DMS 273 (cell line): ENCODE data around the gene MAN1B1.

Source experiments
- DNase-seq: peaks from one replicate; lab custom pipeline; 2025; ENCODE audit not compliant: unreplicated experiment; lab: John Stamatoyannopoulos, UW

The MAN1B1 gene

GRCh38 chr9:137068539-137069507 is 18.0 kb upstream of the MAN1B1 start:
- DNase-seq: no peak

- peak; percentile 59 for DNase-seq
These were observed 17.2 kb upstream of the MAN1B1 start for GRCh38 chr9:137069508-137070091.

- DNase-seq: peak; percentile 95
These were observed 16.4 kb upstream of the MAN1B1 start, which contains the start of gene SAPCD2 for GRCh38 chr9:137070201-137070905. Gene SAPCD2, minus strand, starts transcription at chr9:137070557. Its CDS starts 97 bp downstream, at chr9:137070460.

- DNase-seq: no peak
These were observed 15.9 kb upstream of the MAN1B1 start for GRCh38 chr9:137070906-137071275.

- no peak for DNase-seq
These were observed 15.5 kb upstream of the MAN1B1 start for GRCh38 chr9:137071282-137071681.

GRCh38 chr9:137073992-137074399 is 12.8 kb upstream of the MAN1B1 start:
- DNase-seq: no peak

GRCh38 chr9:137074657-137075274 is 12.0 kb upstream of the MAN1B1 start:
- DNase-seq: no peak

- no peak for DNase-seq
These were observed 11.5 kb upstream of the MAN1B1 start for GRCh38 chr9:137075275-137075775.

GRCh38 chr9:137076636-137077009 is 10.2 kb upstream of the MAN1B1 start:
- no peak for DNase-seq

- peak; percentile 69 for DNase-seq
These were observed 9.6 kb upstream of the MAN1B1 start, which contains the start of gene UAP1L1 for GRCh38 chr9:137077010-137077747. Gene UAP1L1, plus strand, starts transcription at chr9:137077517. Its CDS starts 16 bp downstream, at chr9:137077533.

- DNase-seq: no peak
These were observed 8.8 kb upstream of the MAN1B1 start for GRCh38 chr9:137077758-137078693.

- no peak for DNase-seq
These were observed 7.9 kb upstream of the MAN1B1 start for GRCh38 chr9:137078701-137079400.

GRCh38 chr9:137079401-137079787 is 7.4 kb upstream of the MAN1B1 start:
- no peak for DNase-seq

- DNase-seq: no peak
These were observed 6.3 kb upstream of the MAN1B1 start for GRCh38 chr9:137080260-137081122.

- no peak for DNase-seq
These were observed 4.4 kb upstream of the MAN1B1 start for GRCh38 chr9:137082222-137082924.

- no peak for DNase-seq
These were observed 3.9 kb upstream of the MAN1B1 start for GRCh38 chr9:137082925-137083290.

- peak; percentile 77 for DNase-seq
These were observed 3.3 kb upstream of the MAN1B1 start for GRCh38 chr9:137083394-137084004.
